Common myeloid progenitor, CD34-positive (primary cell): ENCODE measurements around the gene PFN3.
"Not testable (repeated sequence)": the region's sequence is repeated elsewhere in the genome, so short reads cannot be mapped to it uniquely, and the experiment has no call there.

Experiments used
- CTCF ChIA-PET: fragments of 350-600 bp; sonication (Branson Sonifier 250); formaldehyde crosslinking; loops from one replicate; lab custom pipeline; 2021; ENCODE audit warnings: antibody characterized with exemption; lab: Charles Lee
- POLR2A ChIA-PET: fragments of 350-600 bp; sonication (Branson Sonifier 250); formaldehyde crosslinking; loops from one replicate; lab custom pipeline; 2021; ENCODE audit warnings: antibody characterized with exemption; lab: Charles Lee
- DNase-seq, 3 donors: peaks; one replicate each; pipeline versions ENCODE4 v3.0.0 to v3.0.0-alpha.2; 2013
- H3K27ac ChIP-seq, 2 experiments: 1 replicate in 1 of 2; 2 replicates in 1 of 2; pipeline ENCODE4 v1.7.0; 2013; ENCODE audit warnings: inconsistent platforms in 2 of 2, low read length in 2 of 2, mild to moderate bottlenecking in 2 of 2, low read depth in 1 of 2, moderate library complexity in 1 of 2; ENCODE audit not compliant: severe bottlenecking in 2 of 2, insufficient read depth in 1 of 2, poor library complexity in 1 of 2
- H3K27me3 ChIP-seq, 5 experiments: replicated peaks in 2 of 5; 1 replicate in 3 of 5; 2 replicates in 2 of 5; pipeline versions ENCODE4 v1.6.1 to v1.7.0; 2013; ENCODE audit warnings: low read length in 4 of 5, mild to moderate bottlenecking in 2 of 5, moderate library complexity in 2 of 5, inconsistent platforms in 1 of 5; ENCODE audit not compliant: insufficient read depth in 5 of 5, control insufficient read depth in 4 of 5
- H3K36me3 ChIP-seq, 4 experiments: 1 replicate in 2 of 4; 2 replicates in 2 of 4; pipeline versions ENCODE4 v1.6.1 to v1.7.0; 2013; ENCODE audit warnings: low read length in 3 of 4, control low read depth in 1 of 4, mild to moderate bottlenecking in 1 of 4; ENCODE audit not compliant: control insufficient read depth in 4 of 4, insufficient read depth in 4 of 4
- H3K4me1 ChIP-seq, 4 experiments: 1 replicate in 3 of 4; 2 replicates in 1 of 4; pipeline versions ENCODE4 v1.6.1 to v1.7.1; 2013; ENCODE audit warnings: low read length in 3 of 4, mild to moderate bottlenecking in 3 of 4, control low read depth in 1 of 4, inconsistent platforms in 1 of 4, moderate library complexity in 1 of 4; ENCODE audit not compliant: control insufficient read depth in 4 of 4, insufficient read depth in 4 of 4; ENCODE audit errors: control extremely low read depth in 1 of 4
- H3K4me3 ChIP-seq, 7 experiments: 1 replicate in 4 of 7; 2 replicates in 3 of 7; pipeline versions ENCODE4 v1.5.1 to v1.7.0; 2013; ENCODE audit warnings: mild to moderate bottlenecking in 7 of 7, low read length in 6 of 7, moderate library complexity in 6 of 7, inconsistent platforms in 2 of 7, low read depth in 2 of 7, control low read depth in 1 of 7; ENCODE audit not compliant: insufficient read depth in 4 of 7, control insufficient read depth in 1 of 7; ENCODE audit errors: extremely low read depth in 1 of 7
- H3K9me3 ChIP-seq, 5 experiments: 1 replicate in 4 of 5; 2 replicates in 1 of 5; pipeline versions ENCODE4 v1.6.1 to v1.7.1; 2013; ENCODE audit warnings: low read length in 4 of 5, mild to moderate bottlenecking in 2 of 5, inconsistent platforms in 1 of 5, low read depth in 1 of 5, moderate library complexity in 1 of 5; ENCODE audit not compliant: control insufficient read depth in 4 of 5, insufficient read depth in 2 of 5; ENCODE audit errors: control extremely low read depth in 1 of 5
- WGBS: methylation state at CpG from one replicate; pipeline ENCODE4 v1.1.5; 2013; ENCODE audit not compliant: insufficient coverage; 5-methylcytosine and 5-hydroxymethylcytosine counted together

The PFN3 gene

GRCh38 chr5:177375516-177375915, 24.9 kb downstream of the PFN3 start:
- WGBS: 90% methylated on average over 2 of the region's 5 CpGs
- DNase-seq, H3K4me3 ChIP-seq, H3K27me3 ChIP-seq, H3K27ac ChIP-seq, H3K9me3 ChIP-seq, POLR2A ChIA-PET: not testable (repeated sequence)
- CTCF ChIA-PET: interaction anchor here (0.9 to 8.6 kb wide), 6 partner anchors 8 to 57 kb away, joined by 3 to 131 read pairs (median 64); partner anchors contain the start of genes LMAN2, PFN3, RGS14 and SLC34A1
- H3K36me3 ChIP-seq: peaks cover 2 to 16% (median 11%) of the 10 kb centered on the region in 4 experiments
- H3K4me1 ChIP-seq: peaks cover 5 to 38% (median 33%) of the 10 kb centered on the region in 4 experiments

DNA sequence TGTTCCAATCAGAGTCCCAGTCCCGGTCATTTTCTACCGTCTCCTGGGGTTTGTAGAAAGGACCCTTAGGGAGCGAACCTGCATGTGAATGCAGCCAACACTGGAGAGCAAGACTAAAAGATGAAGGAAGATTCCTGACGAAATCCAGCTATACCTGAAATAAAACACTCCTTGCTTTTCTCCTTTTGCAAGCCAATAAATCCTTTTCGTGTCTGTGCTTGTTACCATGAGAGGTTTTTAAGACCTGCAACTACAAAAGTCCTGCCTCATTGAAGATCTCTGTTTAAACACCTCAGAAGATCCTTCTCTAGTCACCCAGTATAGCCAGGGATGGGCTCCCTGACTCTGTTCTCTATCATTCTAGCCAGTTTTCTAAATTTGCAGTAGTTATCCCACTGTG, 26.2 kb downstream of the PFN3 start:
- Histone ChIP-seq H3K36me3 (peaks cover 2 to 28% (median 13%) of the 10 kb centered on the region in 4 experiments), H3K27me3 (no peaks in the 10 kb centered on the region), H3K4me1 (peaks cover under 1 to 44% (median 42%) of the 10 kb centered on the region in 4 experiments), H3K4me3 (no peak overlapping the region), H3K9me3 (no peaks in the 10 kb centered on the region), H3K27ac (no peak overlapping the region)
- ChIA-PET POLR2A (no interaction called here), CTCF (interaction anchor here (1.5 to 8.6 kb wide), 6 partner anchors 10 to 61 kb away, joined by 5 to 131 read pairs (median 64); partner anchors contain the start of genes LMAN2, PFN3, RGS14 and SLC34A1)
- no peak for DNase-seq
- WGBS: 98% methylated on average over 5 of the region's 5 CpGs

DNA sequence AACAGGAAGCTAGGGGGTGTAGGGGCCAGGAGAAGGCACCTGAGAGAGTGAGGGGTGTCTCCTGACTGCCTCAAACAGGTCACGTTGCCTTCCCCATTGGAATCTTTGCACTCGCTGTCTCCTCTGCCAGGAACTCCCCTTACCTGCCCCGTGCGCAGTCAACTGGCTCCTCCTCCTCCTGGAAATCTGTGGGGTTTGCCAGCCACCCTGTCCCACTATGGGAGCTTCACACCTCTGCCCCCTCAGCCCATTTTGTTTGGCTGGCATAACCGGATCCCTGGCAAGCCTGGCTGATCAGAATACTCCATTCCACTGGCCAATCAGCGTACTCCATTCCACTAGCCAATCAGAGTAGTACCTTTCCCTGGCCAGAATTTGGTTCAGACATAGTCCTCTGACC, 26.7 kb downstream of the PFN3 start:
- WGBS: 85% methylated on average over 6 of the region's 6 CpGs
- no peak for DNase-seq
- H3K36me3 ChIP-seq: peaks cover 2 to 32% (median 16%) of the 10 kb centered on the region in 4 experiments
- no peak overlapping the region for H3K4me3 ChIP-seq
- H3K9me3 ChIP-seq: no peaks in the 10 kb centered on the region
- CTCF ChIA-PET: interaction anchor here (0.8 to 8.6 kb wide), 10 partner anchors 10 to 83 kb away, joined by 3 to 131 read pairs (median 8); partner anchors contain the start of genes LMAN2, PFN3, RGS14 and SLC34A1
- POLR2A ChIA-PET: no interaction called here
- no peak overlapping the region for H3K27ac ChIP-seq
- no peaks in the 10 kb centered on the region for H3K27me3 ChIP-seq
- peaks cover 0 to 45% (median 40%) of the 10 kb centered on the region in 4 experiments for H3K4me1 ChIP-seq

DNA sequence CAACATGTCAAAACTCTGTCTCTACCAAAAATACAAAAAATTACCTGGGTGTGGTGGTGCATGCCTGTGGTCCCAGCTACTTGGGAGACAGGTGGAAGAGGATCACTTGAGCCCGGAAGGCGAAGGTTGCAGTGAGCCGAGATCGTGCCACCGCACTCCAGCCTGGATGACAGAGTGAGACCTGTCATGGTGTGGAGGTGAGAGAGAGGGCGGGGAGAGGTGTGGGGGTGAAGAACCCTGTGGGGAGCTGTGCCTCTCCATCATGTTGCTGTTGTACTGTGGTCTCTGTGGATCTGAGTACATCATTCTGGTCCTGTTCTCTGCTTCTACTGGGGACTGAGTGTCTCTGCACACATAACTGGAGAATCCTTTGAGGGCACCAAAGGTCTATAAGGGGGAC, 27.6 kb downstream of the PFN3 start:
- CTCF ChIA-PET: interaction anchor here (0.9 to 8.6 kb wide), 11 partner anchors 9 to 63 kb away, joined by 3 to 131 read pairs (median 6); partner anchors contain the start of genes LMAN2, PFN3, RGS14 and SLC34A1
- POLR2A ChIA-PET: no interaction called here
- WGBS: 75% methylated on average over 5 of the region's 6 CpGs

DNA sequence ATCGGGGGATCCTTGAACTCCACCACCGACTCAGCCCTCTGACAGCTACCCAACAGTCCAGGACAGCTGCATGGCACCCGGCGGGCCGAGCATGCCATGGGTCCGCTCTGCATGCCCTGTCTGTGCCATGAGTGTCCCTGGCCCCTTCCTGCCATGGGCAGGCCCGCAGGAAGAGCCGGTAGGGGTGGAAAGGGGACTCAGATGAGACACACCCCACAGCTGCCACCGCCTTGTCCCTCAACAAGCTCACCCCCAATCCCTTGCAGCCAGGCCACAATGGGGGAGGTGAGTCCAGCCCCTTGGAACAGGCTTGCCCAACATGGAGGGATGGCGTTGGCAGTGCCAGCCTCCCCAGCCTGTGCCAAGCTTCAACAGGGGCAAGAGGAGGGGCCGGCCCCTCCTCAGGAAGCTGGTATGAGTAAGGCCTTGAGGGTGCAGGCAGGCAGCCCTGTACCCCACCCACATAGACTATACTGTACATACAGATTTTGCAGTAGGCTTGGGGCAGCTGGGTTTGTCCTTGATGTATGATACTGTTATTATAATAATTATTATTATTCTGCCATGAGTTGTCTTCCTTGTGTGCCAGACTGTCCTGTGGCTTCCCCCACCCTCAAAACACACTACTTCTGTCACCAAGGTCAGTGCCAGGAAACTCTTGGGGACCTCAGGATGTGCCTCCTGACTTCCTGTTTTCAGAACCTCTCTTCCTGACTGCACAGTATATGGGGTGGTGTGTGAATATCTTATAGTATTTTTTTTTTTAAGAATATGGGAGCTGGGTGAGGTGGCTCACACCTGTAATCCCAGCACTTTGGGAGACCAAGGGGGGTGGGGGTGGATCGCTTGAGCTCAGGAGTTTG, 28.2 kb downstream of the PFN3 start:
- H3K27ac ChIP-seq: no peak overlapping the region
- ChIA-PET CTCF (interaction anchor here (0.9 to 8.6 kb wide), 13 partner anchors 10 to 63 kb away, joined by 3 to 131 read pairs (median 5); partner anchors contain the start of genes LMAN2, PFN3, RGS14 and SLC34A1), POLR2A (no interaction called here)
- H3K27me3 ChIP-seq: no peaks in the 10 kb centered on the region
- DNase-seq: peak in 2 of 3 donors; percentile 46 to 60
- H3K9me3 ChIP-seq: no peaks in the 10 kb centered on the region
- WGBS: 90% methylated on average over 5 of the region's 12 CpGs
- H3K36me3 ChIP-seq: peaks cover 5 to 48% (median 29%) of the 10 kb centered on the region in 4 experiments
- H3K4me1 ChIP-seq: peaks cover 0 to 45% (median 40%) of the 10 kb centered on the region in 4 experiments
- peak overlapping the region in 4 of 7 experiments; percentile 28 to 43 (median 30) for H3K4me3 ChIP-seq

More for the DNA sequence above, 27.6 kb downstream of the PFN3 start:
- H3K27ac ChIP-seq: no peak overlapping the region
- H3K4me3 ChIP-seq: peak overlapping the region in 2 of 7 experiments; percentile 28 to 43
- H3K27me3 ChIP-seq: no peaks in the 10 kb centered on the region
- H3K36me3 ChIP-seq: peaks cover 5 to 41% (median 24%) of the 10 kb centered on the region in 4 experiments
- peaks cover 0 to 45% (median 40%) of the 10 kb centered on the region in 4 experiments for H3K4me1 ChIP-seq
- DNase-seq: no peak
- no peaks in the 10 kb centered on the region for H3K9me3 ChIP-seq

DNA sequence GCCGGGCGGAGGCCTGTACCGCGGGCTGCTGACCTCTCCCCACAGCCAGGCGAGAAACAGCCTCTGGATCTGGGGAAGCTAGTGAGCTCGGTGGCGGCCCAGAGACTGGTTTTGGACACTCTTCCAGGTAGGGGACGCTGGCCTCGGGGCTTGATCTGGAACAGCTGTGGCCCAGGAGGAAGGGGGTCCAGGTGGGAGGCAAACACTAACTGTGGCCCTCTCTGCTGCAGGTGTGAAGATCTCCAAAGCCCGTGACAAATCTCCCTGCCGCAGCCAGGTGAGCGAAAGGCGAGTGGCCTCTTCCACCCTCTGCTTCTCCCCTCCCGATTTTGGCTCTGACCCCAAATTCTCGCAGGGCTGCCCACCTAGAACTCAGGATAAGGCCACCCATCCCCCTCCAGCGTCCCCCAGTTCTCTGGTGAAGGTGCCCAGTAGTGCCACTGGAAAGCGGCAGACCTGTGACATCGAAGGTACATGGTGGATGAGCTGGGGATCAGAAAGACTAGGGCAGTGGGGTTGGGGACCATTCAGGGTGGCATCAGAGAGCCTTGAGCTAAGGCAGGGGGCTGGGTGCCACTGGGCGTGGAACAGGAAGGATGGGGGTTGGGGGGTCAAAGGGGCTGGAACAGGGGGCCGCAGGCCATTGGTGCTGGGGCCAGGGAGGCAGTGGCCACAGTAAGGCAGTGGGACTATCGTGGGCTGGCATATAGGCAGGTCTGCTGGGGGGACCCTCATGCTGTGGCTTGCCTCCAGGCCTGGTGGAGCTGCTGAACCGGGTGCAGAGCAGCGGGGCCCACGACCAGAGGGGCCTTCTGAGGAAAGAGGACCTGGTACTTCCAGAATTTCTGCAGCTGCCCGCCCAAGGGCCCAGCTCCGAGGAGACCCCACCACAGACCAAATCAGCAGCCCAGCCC, 29.1 kb downstream of the PFN3 start:
- H3K9me3 ChIP-seq: no peaks in the 10 kb centered on the region
- ChIA-PET CTCF (interaction anchor here (0.6 to 8.6 kb wide), 20 partner anchors 8 to 773 kb away, joined by 3 to 131 read pairs (median 4); partner anchors contain the start of genes LMAN2, PFN3, RGS14 and SLC34A1), POLR2A (no interaction called here)
- H3K4me3 ChIP-seq: peak overlapping the region in 3 of 7 experiments; percentile 19 to 72 (median 36)
- peaks cover 5 to 56% (median 35%) of the 10 kb centered on the region in 4 experiments for H3K36me3 ChIP-seq
- peaks cover 0 to 45% (median 40%) of the 10 kb centered on the region in 4 experiments for H3K4me1 ChIP-seq
- no peak for DNase-seq
- WGBS: 76% methylated on average over 19 of the region's 26 CpGs
- H3K27ac ChIP-seq: peak overlapping the region in 1 of 2 experiments; percentile 25
- no peaks in the 10 kb centered on the region for H3K27me3 ChIP-seq
